H1 (cell line): ENCODE data around the gene QRICH1.

ENCODE experiments used
- CTCF ChIP-seq, 3 experiments: IDR thresholded peaks; 1 replicate in 2 of 3; 2 replicates in 1 of 3; pipeline versions ENCODE4 v1.5.1 to v1.6.1; 2011; ENCODE audit warnings: low read length in 3 of 3, mild to moderate bottlenecking in 3 of 3, inconsistent platforms in 2 of 3, low read depth in 1 of 3, moderate library complexity in 1 of 3; ENCODE audit not compliant: insufficient read depth in 1 of 3; ENCODE audit errors: control extremely low read depth in 1 of 3
- EP300 ChIP-seq, 2 experiments: IDR thresholded peaks; 1 replicate in 1 of 2; 2 replicates in 1 of 2; pipeline ENCODE4 v1.6.1; 2011 to 2012; ENCODE audit warnings: low read depth in 2 of 2, low read length in 2 of 2, mild to moderate bottlenecking in 2 of 2, borderline replicate concordance in 1 of 2, inconsistent platforms in 1 of 2, moderate library complexity in 1 of 2
- EZH2 ChIP-seq: fragments of 200-600 bp; sonication (generic); IDR thresholded peaks from 2 replicates; pipeline ENCODE4 v1.7.1; 2012; ENCODE audit warnings: low read depth, mild to moderate bottlenecking, moderate library complexity, low read length, inconsistent platforms; ENCODE audit not compliant: severe bottlenecking
- KDM5A ChIP-seq: fragments of 200-600 bp; IDR thresholded peaks from 2 replicates; pipeline ENCODE4 v1.7.1; 2012; ENCODE audit warnings: mild to moderate bottlenecking, low read length, inconsistent platforms, mixed read lengths
- MAFK ChIP-seq: IDR thresholded peaks from 2 replicates; pipeline ENCODE4 v1.6.1; 2012; ENCODE audit warnings: low read depth, mild to moderate bottlenecking, improper control_type of control experiment, low read length
- POLR2AphosphoS5 ChIP-seq: IDR thresholded peaks from 2 replicates; pipeline ENCODE4 v1.6.1; 2011; ENCODE audit warnings: low read depth, low read length
- SIN3A ChIP-seq, 2 experiments: IDR thresholded peaks in 1 of 2; conservative IDR thresholded peaks in 1 of 2; 2 replicates each; pipeline ENCODE4 v1.6.1; 2011 to 2012; ENCODE audit warnings: low read length in 2 of 2, improper control_type of control experiment in 1 of 2, low read depth in 1 of 2, mild to moderate bottlenecking in 1 of 2
- TAF1 ChIP-seq: IDR thresholded peaks from 2 replicates; pipeline ENCODE4 v1.6.1; 2011; ENCODE audit warnings: mild to moderate bottlenecking, low read depth, low read length
- ZNF274 ChIP-seq: IDR thresholded peaks from 2 replicates; pipeline ENCODE4 v1.7.0; 2012; ENCODE audit warnings: low read length, borderline replicate concordance; ENCODE audit errors: extremely low read depth
- TF ChIP-seq, protein P1 (sequence below): IDR thresholded peaks from 2 replicates; pipeline ENCODE4 v1.6.1; 2012; ENCODE audit warnings: inconsistent platforms
- TF ChIP-seq, protein P2 (sequence below): IDR thresholded peaks from 2 replicates; pipeline ENCODE4 v1.6.1; 2011; ENCODE audit warnings: low read depth, mild to moderate bottlenecking, low read length; ENCODE audit not compliant: insufficient read depth

DNA sequence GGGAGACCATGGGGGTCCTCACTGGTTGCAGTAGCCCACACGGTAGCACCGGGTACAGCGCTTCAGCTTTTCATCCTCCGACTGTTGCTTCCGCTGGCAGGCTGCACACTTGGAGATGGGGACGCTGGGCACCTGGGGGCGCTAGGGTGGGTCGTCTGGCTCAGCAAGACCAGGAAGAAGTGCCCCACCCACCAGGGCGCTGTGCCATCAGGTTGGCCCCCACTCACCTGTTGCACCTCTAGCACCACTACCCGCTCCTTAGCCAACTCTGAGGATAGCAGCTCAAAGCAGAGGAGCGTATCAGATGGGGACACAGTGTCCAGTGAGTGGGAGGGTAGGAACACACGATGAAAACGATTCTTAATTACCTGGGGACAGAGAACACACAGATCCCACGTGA lies 18.4 kb upstream of the QRICH1 start:
- TF ChIP-seq CTCF (IDR thresholded peaks at IDR 0.05; ENCODE audit: control extremely low read depth in 1 of 3, insufficient read depth in 1 of 3, low read depth in 1 of 3, low read length in 3 of 3) (peak in 1 of 3 experiments; percentile 15; a peak in 1 of 4 replicates), ZNF274 (no peak), TAF1 (no peak), MAFK (no peak), POLR2AphosphoS5 (no peak), EP300 (IDR thresholded peaks at IDR 0.05; ENCODE audit: borderline replicate concordance in 1 of 2, low read depth in 2 of 2, low read length in 2 of 2) (no peak), SIN3A (conservative IDR thresholded peaks at IDR 0.05 in 1 of 2, IDR thresholded peaks at IDR 0.05 in 1 of 2; ENCODE audit: low read depth in 1 of 2, low read length in 2 of 2) (no peak), EZH2 (no peak), KDM5A (no peak)
- TF ChIP-seq, protein P1, sequence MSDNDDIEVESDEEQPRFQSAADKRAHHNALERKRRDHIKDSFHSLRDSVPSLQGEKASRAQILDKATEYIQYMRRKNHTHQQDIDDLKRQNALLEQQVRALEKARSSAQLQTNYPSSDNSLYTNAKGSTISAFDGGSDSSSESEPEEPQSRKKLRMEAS, result no peak
- TF ChIP-seq, protein P2, sequence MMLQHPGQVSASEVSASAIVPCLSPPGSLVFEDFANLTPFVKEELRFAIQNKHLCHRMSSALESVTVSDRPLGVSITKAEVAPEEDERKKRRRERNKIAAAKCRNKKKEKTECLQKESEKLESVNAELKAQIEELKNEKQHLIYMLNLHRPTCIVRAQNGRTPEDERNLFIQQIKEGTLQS, result no peak
